Cerebellar cortex (tissue), 1 donor: ENCODE results near the gene GPR61.

Experiments used
- DNase-seq: peaks from one replicate; pipeline ENCODE4 v3.0.0-alpha.2; 2015; ENCODE audit warnings: low spot score

GPR61 gene

GRCh38 chr1:109535481-109535880 lies 4.2 kb upstream of the GPR61 start:
- DNase-seq = peak; percentile 18

GRCh38 chr1:109535971-109536491 lies 3.6 kb upstream of the GPR61 start:
- peak; percentile 86 for DNase-seq

GRCh38 chr1:109537450-109538178 lies 2.1 kb upstream of the GPR61 start:
- DNase-seq = no peak

GRCh38 chr1:109538827-109539555 lies 681 bp upstream of the GPR61 start:
- no peak for DNase-seq

GRCh38 chr1:109541102-109541501 lies 1.4 kb downstream of the GPR61 start:
- no peak for DNase-seq

GRCh38 chr1:109542657-109543056 lies 3.0 kb downstream of the GPR61 start:
- DNase-seq = no peak

GRCh38 chr1:109543283-109543987 lies 3.8 kb downstream of the GPR61 start:
- no peak for DNase-seq

GRCh38 chr1:109543988-109544735 lies 4.5 kb downstream of the GPR61 start:
- no peak for DNase-seq

- DNase-seq = peak; percentile 93
Observed at GRCh38 chr1:109546311-109547109, 6.8 kb downstream of the GPR61 start.

GRCh38 chr1:109547463-109548320 lies 8.0 kb downstream of the GPR61 start:
- no peak for DNase-seq

- peak; percentile 98 for DNase-seq
Observed at GRCh38 chr1:109548321-109549267, 8.9 kb downstream of the GPR61 start, which contains the start of gene GNAI3. GNAI3 (plus strand) TSS chr1:109548615; CDS start chr1:109548721, 106 bp downstream.

- DNase-seq = no peak
Observed at GRCh38 chr1:109556563-109556962, 16.9 kb downstream of the GPR61 start.

GRCh38 chr1:109557520-109557919 lies 17.8 kb downstream of the GPR61 start:
- DNase-seq = no peak

GRCh38 chr1:109559995-109560394 lies 20.3 kb downstream of the GPR61 start:
- no peak for DNase-seq

GRCh38 chr1:109564194-109564878 lies 24.7 kb downstream of the GPR61 start:
- no peak for DNase-seq

- DNase-seq = no peak
Observed at GRCh38 chr1:109565241-109565640, 25.6 kb downstream of the GPR61 start.

- no peak for DNase-seq
Observed at GRCh38 chr1:109566982-109567381, 27.3 kb downstream of the GPR61 start.
